Esophagus muscularis mucosa (tissue), 4 donors: ENCODE results near the gene HSBP1L1. TPM values are rescaled to one million over a fixed set of nuclear protein-coding genes. Genes with fewer than 3 reads are reported as not detected.

Experiments
- DNase-seq: peaks from one replicate; pipeline ENCODE4 v3.0.0-alpha.2; 2017; ENCODE audit errors: extremely low spot score
- H3K27ac ChIP-seq, 4 donors: fragments of 200-600 bp; sonication (generic); replicated peaks in 1 of 4; 1 replicate in 3 of 4; 2 replicates in 1 of 4; pipeline ENCODE4 v1.5.1; 2016 to 2019; ENCODE audit warnings: mild to moderate bottlenecking in 1 of 4
- H3K27me3 ChIP-seq, 4 donors: fragments of 200-600 bp; sonication (generic); one replicate each; pipeline versions ENCODE4 v1.5.1 to v1.6.0; 2016 to 2019
- H3K36me3 ChIP-seq, 4 donors: fragments of 200-600 bp; sonication (generic); one replicate each; pipeline ENCODE4 v1.5.1; 2016 to 2019
- H3K4me1 ChIP-seq, 4 donors: fragments of 200-600 bp; sonication (generic); one replicate each; pipeline ENCODE4 v1.5.1; 2016 to 2019
- H3K4me3 ChIP-seq, 4 donors: fragments of 200-600 bp; sonication (generic); 1 replicate in 2 of 4; 2 replicates in 2 of 4; pipeline ENCODE4 v1.5.1; 2016 to 2019; ENCODE audit warnings: mild to moderate bottlenecking in 4 of 4, moderate library complexity in 1 of 4
- H3K9me3 ChIP-seq, 4 donors: fragments of 200-600 bp; sonication (generic); 1 replicate in 3 of 4; 2 replicates in 1 of 4; pipeline ENCODE4 v1.5.1; 2016 to 2019
- EP300 ChIP-seq: sonication (generic); formaldehyde crosslinking; IDR thresholded peaks from one replicate; pipeline ENCODE4 v1.6.1; 2017; ENCODE audit warnings: antibody characterized with exemption
- POLR2A ChIP-seq: fragments of 450-650 bp; IDR thresholded peaks from one replicate; pipeline ENCODE4 v1.6.1; 2017; ENCODE audit warnings: antibody characterized with exemption, moderate library complexity, mild to moderate bottlenecking, low read depth
- POLR2AphosphoS5 ChIP-seq, 2 donors: sonication (generic); formaldehyde crosslinking; IDR thresholded peaks; one replicate each; pipeline ENCODE4 v1.6.1; 2017; ENCODE audit warnings: antibody characterized with exemption in 2 of 2
- WGBS: methylation state at CpG from one replicate; pipeline ENCODE4 v1.1.5; 2018; 5-methylcytosine and 5-hydroxymethylcytosine counted together
- intact Hi-C: fragments of 100-400 bp; cut with DNase I; formaldehyde crosslinking; loops from one replicate; pipeline ENCODE4 v1.15.1; 2023
- total RNA-seq, 4 donors: library from RNA; depleted of rRNA; stranded (reverse); fragments of >200 nt; gene quantifications; one replicate each; pipeline versions ENCODE4 v1.1.0 to v1.2.1, GENCODE V29; 2016
- TF ChIP-seq, protein P1 (sequence below), 3 experiments: fragments of 200-600 bp in 2 of 3; fragments of 450-650 bp in 1 of 3; sonication (generic) in 2 of 3; IDR thresholded peaks; one replicate each; pipeline ENCODE4 v1.5.1; 2017 to 2019; ENCODE audit warnings: antibody characterized with exemption in 3 of 3, mild to moderate bottlenecking in 2 of 3, moderate library complexity in 1 of 3

The HSBP1L1 gene
- total RNA-seq, 4 donors from 2014 or later = 4.6 to 7.2 (median 6.6) TPM

DNA sequence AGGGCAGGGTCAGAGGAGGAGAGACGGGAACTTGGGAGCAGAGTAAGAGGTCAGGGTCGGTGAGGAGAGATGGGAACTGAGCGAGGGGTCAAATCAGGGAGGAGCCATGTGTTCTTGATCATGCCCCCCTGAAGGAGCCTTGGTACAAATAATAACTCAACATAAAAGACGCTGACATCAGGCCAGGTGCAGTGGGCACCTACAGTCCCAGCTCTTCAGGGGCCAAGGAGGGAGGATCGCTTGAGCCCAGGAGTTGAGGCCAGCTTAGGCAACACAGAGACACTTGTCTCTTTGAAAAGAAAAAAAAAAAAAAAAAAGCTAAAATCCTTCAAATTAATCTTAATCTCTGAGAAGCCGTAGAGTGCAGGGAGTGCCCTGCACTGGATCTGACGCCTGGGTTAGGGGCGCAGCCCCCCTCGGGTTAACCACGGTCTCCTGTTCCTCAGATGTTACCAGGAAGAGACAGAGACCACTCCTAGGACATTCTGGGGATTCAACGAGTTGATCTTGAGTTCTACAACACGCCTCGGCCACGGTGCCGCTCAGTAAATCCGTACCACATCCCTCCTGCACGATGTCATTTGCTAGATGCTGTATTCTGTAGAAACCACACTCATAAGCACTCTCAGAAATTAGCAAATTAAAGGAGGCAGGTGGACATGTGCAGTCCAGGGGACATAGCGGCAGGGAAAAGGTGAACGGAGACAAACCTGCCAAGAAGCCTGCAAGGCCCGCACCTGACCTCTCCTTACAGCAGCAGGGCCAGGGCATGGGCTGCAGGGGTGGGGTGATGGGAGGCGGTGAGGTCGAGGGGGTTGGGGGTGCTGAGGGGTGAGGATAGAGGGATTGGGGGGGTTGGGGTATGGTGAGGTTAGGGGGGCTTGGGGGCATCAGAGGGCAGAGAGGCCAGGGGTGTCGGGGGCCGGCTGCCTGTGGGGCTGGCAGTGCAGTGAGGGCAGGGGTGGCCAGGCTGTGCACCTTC, 42.2 kb upstream of the HSBP1L1 start:
- H3K36me3 ChIP-seq = peaks cover 10 to 35% (median 25%) of the 10 kb centered on the region in 4 donors
- DNase-seq = no peak
- no peak overlapping the region for H3K27ac ChIP-seq
- WGBS = 95% methylated on average over 23 of the region's 24 CpGs
- H3K9me3 ChIP-seq = no peaks in the 10 kb centered on the region
- intact Hi-C loops = no loop called here
- TF ChIP-seq POLR2A (no peak), EP300 (no peak), POLR2AphosphoS5 (IDR thresholded peaks at IDR 0.05) (no peak)
- TF ChIP-seq, protein P1, sequence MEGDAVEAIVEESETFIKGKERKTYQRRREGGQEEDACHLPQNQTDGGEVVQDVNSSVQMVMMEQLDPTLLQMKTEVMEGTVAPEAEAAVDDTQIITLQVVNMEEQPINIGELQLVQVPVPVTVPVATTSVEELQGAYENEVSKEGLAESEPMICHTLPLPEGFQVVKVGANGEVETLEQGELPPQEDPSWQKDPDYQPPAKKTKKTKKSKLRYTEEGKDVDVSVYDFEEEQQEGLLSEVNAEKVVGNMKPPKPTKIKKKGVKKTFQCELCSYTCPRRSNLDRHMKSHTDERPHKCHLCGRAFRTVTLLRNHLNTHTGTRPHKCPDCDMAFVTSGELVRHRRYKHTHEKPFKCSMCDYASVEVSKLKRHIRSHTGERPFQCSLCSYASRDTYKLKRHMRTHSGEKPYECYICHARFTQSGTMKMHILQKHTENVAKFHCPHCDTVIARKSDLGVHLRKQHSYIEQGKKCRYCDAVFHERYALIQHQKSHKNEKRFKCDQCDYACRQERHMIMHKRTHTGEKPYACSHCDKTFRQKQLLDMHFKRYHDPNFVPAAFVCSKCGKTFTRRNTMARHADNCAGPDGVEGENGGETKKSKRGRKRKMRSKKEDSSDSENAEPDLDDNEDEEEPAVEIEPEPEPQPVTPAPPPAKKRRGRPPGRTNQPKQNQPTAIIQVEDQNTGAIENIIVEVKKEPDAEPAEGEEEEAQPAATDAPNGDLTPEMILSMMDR (IDR thresholded peaks at IDR 0.05) = no peak
- H3K4me3 ChIP-seq = no peak overlapping the region
- H3K27me3 ChIP-seq = no peaks in the 10 kb centered on the region
- H3K4me1 ChIP-seq = peaks cover 9 to 25% (median 19%) of the 10 kb centered on the region in 4 donors

DNA sequence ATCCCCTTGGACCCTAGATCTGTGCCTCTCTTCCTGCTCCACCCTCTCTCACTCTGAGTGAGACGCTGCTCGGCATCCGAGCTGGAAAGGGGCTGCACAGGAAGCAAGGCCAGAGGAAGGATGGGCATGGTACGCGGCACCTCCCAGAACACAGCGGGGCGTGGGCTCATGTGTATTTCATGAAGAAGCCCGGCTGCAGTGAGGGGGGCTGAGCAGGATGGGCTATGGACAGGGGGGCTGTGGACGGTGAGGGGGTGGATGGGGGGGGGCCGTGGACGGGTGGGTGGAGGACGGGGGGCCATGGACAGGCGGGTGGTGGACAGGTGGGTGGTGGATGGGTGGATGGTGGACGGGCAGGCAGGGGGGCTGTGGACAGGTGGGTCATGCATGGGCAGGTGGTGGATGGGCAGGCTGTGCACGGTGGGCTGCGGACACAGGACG, 41.5 kb upstream of the HSBP1L1 start:
- Histone ChIP-seq H3K27ac (no peak overlapping the region), H3K9me3 (no peaks in the 10 kb centered on the region), H3K36me3 (peaks cover 10 to 32% (median 24%) of the 10 kb centered on the region in 4 donors), H3K27me3 (no peaks in the 10 kb centered on the region), H3K4me1 (peaks cover 9 to 25% (median 19%) of the 10 kb centered on the region in 4 donors), H3K4me3 (no peak overlapping the region)
- intact Hi-C loops = no loop called here
- WGBS = 84% methylated on average over 17 of the region's 17 CpGs
- DNase-seq = no peak
- TF ChIP-seq, protein P1 (IDR thresholded peaks at IDR 0.05) = no peak
- TF ChIP-seq POLR2AphosphoS5 (IDR thresholded peaks at IDR 0.05) = no peak
- TF ChIP-seq POLR2A = no peak

DNA sequence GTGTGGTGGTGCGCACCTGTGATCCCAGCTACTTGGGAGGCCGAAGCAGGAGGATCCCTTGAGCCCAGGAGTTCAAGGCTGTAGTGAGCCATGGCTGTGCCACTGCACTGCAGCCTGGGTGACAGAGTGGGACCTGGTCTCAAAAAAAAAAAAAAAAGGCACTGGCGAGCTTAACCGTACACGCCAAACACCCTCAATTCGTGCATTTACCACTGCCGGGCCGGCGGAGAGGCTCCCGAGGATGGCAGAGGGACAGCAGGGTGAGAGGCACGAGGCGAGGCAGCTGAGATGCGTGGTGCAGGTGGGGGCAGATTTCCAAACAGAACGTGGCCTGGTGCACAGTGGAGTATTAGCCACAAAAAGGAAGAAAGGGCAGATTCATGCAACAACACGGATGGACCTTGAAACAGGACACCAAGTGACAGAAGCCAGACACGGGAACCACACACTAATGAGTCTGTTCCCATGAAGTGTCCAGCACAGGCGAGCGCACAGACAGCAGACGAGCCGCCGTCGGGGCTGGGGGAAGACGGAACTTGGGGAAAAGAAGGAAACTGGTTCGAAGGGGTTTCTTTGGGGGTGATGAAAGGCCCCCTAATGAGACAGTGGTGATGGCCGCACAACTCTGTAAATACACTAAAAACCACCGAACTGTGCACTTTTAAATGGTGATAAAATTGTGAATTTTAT, 40.4 kb upstream of the HSBP1L1 start:
- no peak overlapping the region for H3K27ac ChIP-seq
- H3K4me3 ChIP-seq = no peak overlapping the region
- H3K27me3 ChIP-seq = no peaks in the 10 kb centered on the region
- H3K36me3 ChIP-seq = peaks cover 4 to 32% (median 24%) of the 10 kb centered on the region in 4 donors
- H3K9me3 ChIP-seq = peaks cover 0 to 7% (median 6%) of the 10 kb centered on the region in 4 donors
- DNase-seq = no peak
- intact Hi-C loops = no loop called here
- WGBS = 93% methylated on average over 26 of the region's 26 CpGs
- TF ChIP-seq POLR2AphosphoS5 (IDR thresholded peaks at IDR 0.05) = no peak
- no peak for TF ChIP-seq POLR2A
- no peak for TF ChIP-seq EP300
- TF ChIP-seq, protein P1 (IDR thresholded peaks at IDR 0.05) = no peak
- peaks cover 9 to 25% (median 19%) of the 10 kb centered on the region in 4 donors for H3K4me1 ChIP-seq

DNA sequence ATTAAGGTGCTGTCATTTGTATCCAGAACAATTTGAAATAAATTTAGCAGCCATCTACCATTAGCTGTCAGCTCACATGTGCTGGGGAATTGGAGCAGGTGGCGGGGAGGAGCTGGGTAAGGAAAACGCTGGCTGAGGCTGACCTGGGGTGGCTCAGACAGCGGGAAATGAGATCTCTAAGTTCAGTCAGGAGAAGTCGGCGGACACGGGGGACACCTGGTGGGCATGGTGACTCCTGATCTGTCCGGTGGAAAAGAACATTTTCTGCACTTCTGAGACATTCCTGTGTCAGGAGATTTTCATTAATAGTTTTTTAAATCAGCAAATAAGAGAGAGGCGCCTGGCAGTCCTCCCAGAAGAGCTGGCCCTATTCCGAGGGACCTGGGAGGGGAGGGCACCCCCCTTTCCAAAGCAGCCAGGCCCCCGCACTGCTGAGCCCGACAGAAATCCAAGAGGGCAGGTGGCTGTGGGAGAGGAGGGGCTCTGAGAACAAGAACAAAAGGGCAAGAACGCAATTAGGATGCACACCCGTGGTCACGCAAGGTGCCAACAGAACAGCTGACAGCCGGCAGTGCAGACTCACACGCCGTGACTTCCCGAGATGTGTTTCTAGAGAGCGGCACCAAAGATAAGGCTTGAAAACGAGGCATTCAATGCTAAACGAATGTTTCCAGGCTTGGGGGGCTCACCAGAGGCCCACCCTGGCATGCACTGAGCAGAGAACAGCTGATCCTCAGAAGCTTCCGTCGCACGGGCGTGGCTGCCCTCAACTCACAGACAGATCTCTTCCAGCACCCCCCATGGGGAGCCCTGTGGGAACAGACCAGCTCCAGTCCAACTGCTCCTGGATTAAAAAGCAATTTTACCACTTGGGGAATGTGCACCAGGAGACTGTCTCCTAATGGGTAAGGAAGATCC, 39.4 kb upstream of the HSBP1L1 start:
- H3K9me3 ChIP-seq = peaks cover 3 to 17% (median 15%) of the 10 kb centered on the region in 4 donors
- no peak for DNase-seq
- H3K4me3 ChIP-seq = peak overlapping the region; percentile 0 to 26 (median 10)
- intact Hi-C loops = no loop called here
- H3K4me1 ChIP-seq = peaks cover 9 to 25% (median 19%) of the 10 kb centered on the region in 4 donors
- TF ChIP-seq POLR2A (no peak), POLR2AphosphoS5 (IDR thresholded peaks at IDR 0.05) (peak; percentile 46 to 74), EP300 (peak; percentile 3)
- TF ChIP-seq, protein P1 (IDR thresholded peaks at IDR 0.05) = peak; percentile 22 to 33 (median 26)
- no peaks in the 10 kb centered on the region for H3K27me3 ChIP-seq
- H3K36me3 ChIP-seq = peaks cover 10 to 38% (median 29%) of the 10 kb centered on the region in 4 donors
- H3K27ac ChIP-seq = peak overlapping the region; percentile 38 to 64 (median 62)
- WGBS = 56% methylated on average over 25 of the region's 25 CpGs
